ENCODE results near the gene DHRS11. TPM values are rescaled to one million over a fixed set of nuclear protein-coding genes. Genes with fewer than 3 reads are reported as not detected.

The DHRS11 gene
- total and polyA plus RNA-seq, 8 donors = 8.5 to 339 (median 11.5) TPM

DNA sequence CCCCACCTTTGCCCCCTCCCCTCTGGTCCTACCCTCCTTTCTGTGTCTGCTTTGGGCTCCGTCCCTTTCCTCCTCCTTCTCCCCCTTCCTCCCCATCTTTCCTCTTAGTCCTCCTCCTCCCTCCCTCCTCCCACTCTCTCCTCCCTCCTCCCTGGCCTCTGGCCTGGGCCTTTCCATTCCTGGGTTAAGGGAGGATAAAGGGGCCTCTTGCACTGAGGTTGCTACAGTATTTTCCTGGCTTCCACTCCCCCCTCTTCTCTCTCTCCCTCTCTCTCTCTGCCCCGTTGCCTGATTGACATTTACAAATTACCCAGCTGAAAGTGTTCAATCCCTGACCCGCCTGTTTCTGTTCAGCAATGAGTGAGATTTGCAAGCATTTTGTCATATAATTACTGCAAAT lies 53.7 kb downstream of the DHRS11 start:
- peaks cover 10 to 97% (median 68%) of the 10 kb centered on the region in 3 donors for H3K27me3 ChIP-seq

DNA sequence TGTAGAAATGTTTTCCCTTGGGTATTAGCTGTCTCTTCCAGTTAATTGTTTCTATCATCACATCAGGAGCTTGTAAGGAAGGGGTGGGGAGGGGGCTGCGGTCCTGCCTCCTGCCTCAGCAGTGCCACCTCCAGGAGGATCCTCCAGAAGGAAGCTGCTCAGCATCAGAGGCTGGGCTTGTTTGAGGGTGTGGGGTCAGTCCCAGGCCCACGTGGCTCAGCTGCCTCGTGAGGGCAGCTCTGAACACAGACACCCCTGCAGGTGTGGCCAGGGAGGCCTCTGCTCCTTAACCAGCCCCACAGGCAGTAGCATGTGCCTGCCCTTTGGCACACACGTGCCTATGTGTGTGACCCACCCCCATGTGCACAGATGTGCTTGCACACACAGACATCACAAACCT lies 56.0 kb downstream of the DHRS11 start:
- WGBS, 5 donors = 18 to 31% (median 23%) methylated on average over 2 to 4 of the region's 4 CpGs
- DNase-seq = no peak
- H3K27me3 ChIP-seq = peaks cover 0 to 94% (median 56%) of the 10 kb centered on the region in 3 donors

More for the DNA sequence above, 53.7 kb downstream of the DHRS11 start:
- intact Hi-C loops (cut with DNase I; ENCODE audit: low total_unique reads) = no loop called here
- Histone ChIP-seq H3K9me3 (no peaks in the 10 kb centered on the region), H3K36me3 (no peaks in the 10 kb centered on the region), H3K4me1 (peaks cover 12 to 20% (median 16%) of the 10 kb centered on the region in 4 donors), H3K27ac (no peak overlapping the region), H3K4me3 (no peak overlapping the region)
- DNase-seq = no peak
- no peak for TF ChIP-seq POLR2AphosphoS5 (IDR thresholded peaks at IDR 0.05)
- no peak for TF ChIP-seq POLR2A (IDR thresholded peaks at IDR 0.05)
- TF ChIP-seq, protein P1, sequence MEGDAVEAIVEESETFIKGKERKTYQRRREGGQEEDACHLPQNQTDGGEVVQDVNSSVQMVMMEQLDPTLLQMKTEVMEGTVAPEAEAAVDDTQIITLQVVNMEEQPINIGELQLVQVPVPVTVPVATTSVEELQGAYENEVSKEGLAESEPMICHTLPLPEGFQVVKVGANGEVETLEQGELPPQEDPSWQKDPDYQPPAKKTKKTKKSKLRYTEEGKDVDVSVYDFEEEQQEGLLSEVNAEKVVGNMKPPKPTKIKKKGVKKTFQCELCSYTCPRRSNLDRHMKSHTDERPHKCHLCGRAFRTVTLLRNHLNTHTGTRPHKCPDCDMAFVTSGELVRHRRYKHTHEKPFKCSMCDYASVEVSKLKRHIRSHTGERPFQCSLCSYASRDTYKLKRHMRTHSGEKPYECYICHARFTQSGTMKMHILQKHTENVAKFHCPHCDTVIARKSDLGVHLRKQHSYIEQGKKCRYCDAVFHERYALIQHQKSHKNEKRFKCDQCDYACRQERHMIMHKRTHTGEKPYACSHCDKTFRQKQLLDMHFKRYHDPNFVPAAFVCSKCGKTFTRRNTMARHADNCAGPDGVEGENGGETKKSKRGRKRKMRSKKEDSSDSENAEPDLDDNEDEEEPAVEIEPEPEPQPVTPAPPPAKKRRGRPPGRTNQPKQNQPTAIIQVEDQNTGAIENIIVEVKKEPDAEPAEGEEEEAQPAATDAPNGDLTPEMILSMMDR (IDR thresholded peaks at IDR 0.05) = no peak
- TF ChIP-seq EP300 (IDR thresholded peaks at IDR 0.05) = no peak
- 32 to 49% (median 46%) methylated on average over 3 of the region's 3 CpGs for WGBS, 5 donors

DNA sequence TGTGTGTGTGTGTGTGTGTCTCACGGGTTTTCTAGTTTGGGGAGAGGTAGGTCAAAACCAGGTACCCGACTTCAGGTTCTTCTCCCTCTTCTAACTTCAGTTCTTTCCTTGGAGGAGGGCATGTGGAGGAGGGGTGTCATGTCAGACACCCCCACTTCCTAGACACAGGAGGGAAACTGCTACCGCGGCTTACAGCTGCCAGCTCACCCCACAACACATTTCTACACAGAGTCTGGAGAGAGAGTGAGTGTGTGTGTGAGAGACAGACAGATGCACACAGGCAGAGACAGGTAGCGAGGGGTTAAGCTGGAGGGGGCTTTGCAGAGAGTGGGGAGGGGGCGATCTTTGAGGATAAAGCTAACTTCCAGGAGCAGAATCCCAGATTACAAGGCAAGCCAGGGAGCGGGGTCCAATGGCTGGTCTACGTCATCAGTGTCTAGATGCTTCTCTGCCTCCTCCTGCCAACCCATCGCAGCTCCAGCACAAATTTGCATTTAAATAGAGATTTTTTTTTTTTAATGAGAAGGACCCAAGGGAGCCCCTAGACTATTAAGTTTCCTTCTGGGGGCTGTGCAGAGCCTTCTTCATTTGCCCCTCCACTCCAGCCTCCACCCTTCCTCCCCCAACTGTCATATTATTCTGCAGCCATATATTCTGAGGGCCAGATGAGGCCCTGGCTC lies 58.6 kb downstream of the DHRS11 start:
- intact Hi-C loops (cut with DNase I; ENCODE audit: low total_unique reads) = no loop called here
- Histone ChIP-seq H3K27me3 (peaks cover 0 to 88% (median 38%) of the 10 kb centered on the region in 3 donors), H3K4me3 (no peak overlapping the region), H3K36me3 (no peaks in the 10 kb centered on the region), H3K27ac (no peak overlapping the region), H3K4me1 (no peaks in the 10 kb centered on the region), H3K9me3 (no peaks in the 10 kb centered on the region)
- WGBS, 5 donors = 30 to 42% (median 38%) methylated on average over 9 of the region's 9 CpGs
- TF ChIP-seq EP300 (IDR thresholded peaks at IDR 0.05) = no peak
- no peak for TF ChIP-seq POLR2A (IDR thresholded peaks at IDR 0.05)
- TF ChIP-seq POLR2AphosphoS5 (IDR thresholded peaks at IDR 0.05) = no peak
- TF ChIP-seq, protein P1 (IDR thresholded peaks at IDR 0.05) = no peak
- no peak for DNase-seq

More for the DNA sequence above, 56.0 kb downstream of the DHRS11 start:
- Histone ChIP-seq H3K9me3 (no peaks in the 10 kb centered on the region), H3K4me1 (peaks cover 0 to 4% (median under 1%) of the 10 kb centered on the region in 4 donors), H3K27ac (no peak overlapping the region), H3K4me3 (no peak overlapping the region), H3K36me3 (no peaks in the 10 kb centered on the region)
- intact Hi-C loops (cut with DNase I; ENCODE audit: low total_unique reads) = no loop called here
- TF ChIP-seq, protein P1 (IDR thresholded peaks at IDR 0.05) = no peak
- TF ChIP-seq POLR2A (IDR thresholded peaks at IDR 0.05) (no peak), EP300 (IDR thresholded peaks at IDR 0.05) (no peak), POLR2AphosphoS5 (IDR thresholded peaks at IDR 0.05) (no peak)

Other genes with a start within 250 kb of the DHRS11 start
- gene TBC1D3H, start 203.4 kb upstream of the DHRS11 start, total RNA-seq = not detected
- 1 to 10 TPM in 1 of 3 donors, under 1 TPM in 1, not detected in 1; 0.61 to 6.1 TPM for gene TBC1D3H, start 203.4 kb upstream of the DHRS11 start, polyA plus RNA-seq
- gene ZNHIT3, start 105.2 kb upstream of the DHRS11 start, total RNA-seq = 10 to 100 TPM in 3 of 5 donors, 1 to 10 TPM in 1, under 1 TPM in 1; 0.87 to 86.2 (median 21.0) TPM
- 10 to 100 TPM; 36.5 to 66.6 (median 48.4) TPM for gene ZNHIT3, start 105.2 kb upstream of the DHRS11 start, polyA plus RNA-seq
- 100 to 1,000 TPM; 111 to 311 (median 183) TPM for gene MYO19, start 57.0 kb upstream of the DHRS11 start, total RNA-seq
- 10 to 100 TPM; 11.8 to 42.2 (median 32.6) TPM for gene MYO19, start 57.0 kb upstream of the DHRS11 start, polyA plus RNA-seq
- 10 to 100 TPM in 1 of 5 donors, 1 to 10 TPM in 1, under 1 TPM in 2, not detected in 1; 0.45 to 12.7 (median 2.9) TPM for gene PIGW, start 56.9 kb upstream of the DHRS11 start, total RNA-seq
- 1 to 10 TPM; 3.5 to 6.4 (median 4.3) TPM for gene PIGW, start 56.9 kb upstream of the DHRS11 start, polyA plus RNA-seq
- gene GGNBP2, start 47.0 kb upstream of the DHRS11 start, total RNA-seq = 100 to 1,000 TPM in 2 of 5 donors, 10 to 100 TPM in 3; 15.8 to 161 (median 69.8) TPM
- gene GGNBP2, start 47.0 kb upstream of the DHRS11 start, polyA plus RNA-seq = 10 to 100 TPM; 24.7 to 40.2 (median 38.9) TPM
- gene MRM1, start 9.7 kb downstream of the DHRS11 start, total RNA-seq = 10 to 100 TPM in 2 of 5 donors, 1 to 10 TPM in 2, not detected in 1; 1.8 to 38.5 (median 7.4) TPM
- 1 to 10 TPM; 2.4 to 8.0 (median 7.8) TPM for gene MRM1, start 9.7 kb downstream of the DHRS11 start, polyA plus RNA-seq